Smooth muscle cell (in vitro differentiated cells): Measurements from ENCODE around the gene RUNDC3A. TPM values are rescaled to one million over a fixed set of nuclear protein-coding genes. Genes with fewer than 3 reads are reported as not detected.
"Not testable (repeated sequence)": the region's sequence is repeated elsewhere in the genome, so short reads cannot be mapped to it uniquely, and the experiment has no call there.

ENCODE experiments used
- DNase-seq: peaks from one replicate; lab custom pipeline; 2025; ENCODE audit not compliant: unreplicated experiment; lab: John Stamatoyannopoulos, UW
- H2AFZ ChIP-seq: fragments of 200-600 bp; sonication (generic); 2 replicates; pipeline ENCODE4 v1.6.0; 2016; ENCODE audit warnings: antibody characterized with exemption, low read depth, mild to moderate bottlenecking
- H3F3A ChIP-seq: fragments of 200-600 bp; sonication (generic); 2 replicates; pipeline ENCODE4 v1.6.0; 2017; ENCODE audit warnings: antibody characterized with exemption, low read depth
- H3K27ac ChIP-seq: fragments of 200-600 bp; sonication (generic); 2 replicates; pipeline ENCODE4 v1.5.1; 2016; ENCODE audit warnings: low read depth, mild to moderate bottlenecking
- H3K27me3 ChIP-seq: fragments of 200-600 bp; sonication (generic); 2 replicates; pipeline ENCODE4 v1.6.1; 2016; ENCODE audit warnings: low read depth, mild to moderate bottlenecking
- H3K36me3 ChIP-seq: fragments of 200-600 bp; sonication (generic); 2 replicates; pipeline ENCODE4 v1.5.1; 2016; ENCODE audit warnings: low read depth
- H3K4me1 ChIP-seq: fragments of 200-600 bp; sonication (generic); 2 replicates; pipeline ENCODE4 v1.5.1; 2016; ENCODE audit warnings: low read depth
- H3K4me2 ChIP-seq: fragments of 200-600 bp; sonication (generic); 2 replicates; pipeline ENCODE4 v1.6.0; 2016; ENCODE audit warnings: mild to moderate bottlenecking
- H3K4me3 ChIP-seq: fragments of 200-600 bp; sonication (generic); 2 replicates; pipeline ENCODE4 v1.5.1; 2016; ENCODE audit warnings: mild to moderate bottlenecking
- H3K79me2 ChIP-seq: fragments of 200-600 bp; sonication (generic); 2 replicates; pipeline ENCODE4 v1.6.0; 2016; ENCODE audit warnings: low read depth, mild to moderate bottlenecking
- H3K9ac ChIP-seq: fragments of 200-600 bp; sonication (generic); 2 replicates; pipeline ENCODE4 v1.6.0; 2016; ENCODE audit warnings: low read depth
- H3K9me3 ChIP-seq: fragments of 200-600 bp; sonication (generic); replicated peaks from 2 replicates; pipeline ENCODE4 v1.5.1; 2016; ENCODE audit warnings: low read depth
- H4K20me1 ChIP-seq: fragments of 200-600 bp; sonication (generic); 2 replicates; pipeline ENCODE4 v1.6.0; 2016; ENCODE audit warnings: low read depth
- CTCF ChIP-seq: fragments of 200-600 bp; sonication (generic); IDR thresholded peaks from 2 replicates; pipeline ENCODE4 v1.5.1; 2017; ENCODE audit warnings: borderline replicate concordance, mild to moderate bottlenecking, antibody characterized with exemption; ENCODE audit not compliant: insufficient read depth, poor library complexity, severe bottlenecking
- WGBS: methylation state at CpG from one replicate; pipeline ENCODE4 v1.1.7; 2016; ENCODE audit warnings: low lambda C conversion rate; 5-methylcytosine and 5-hydroxymethylcytosine counted together
- polyA plus RNA-seq: library from polyadenylated mRNA; unstranded; fragments of >200 nt; fragmentation: Nextera tagmentation; extraction: Ambion mirVana; gene quantifications from 2 replicates; pipeline ENCODE4 v1.2.1, GENCODE V29; 2016
- total RNA-seq: library from RNA; depleted of rRNA; stranded (reverse); fragments of >200 nt; gene quantifications from 2 replicates; pipeline ENCODE4 v1.2.3, GENCODE V29; 2014

The RUNDC3A gene
- total and polyA plus RNA-seq, 2 experiments from 2014 or later, result 0.21 to 0.36 TPM

GRCh38 chr17:44326861-44327444, 18.6 kb downstream of the RUNDC3A start:
- H4K20me1 ChIP-seq, result peaks cover 6% of the 10 kb centered on the region
- H2AFZ ChIP-seq, result no peak overlapping the region
- no peak overlapping the region for H3K9ac ChIP-seq
- no peaks in the 10 kb centered on the region for H3K36me3 ChIP-seq
- H3K27ac ChIP-seq, result no peak overlapping the region
- no peaks in the 10 kb centered on the region for H3K27me3 ChIP-seq
- H3K4me2 ChIP-seq, result peak overlapping the region; percentile 50
- no peak for TF ChIP-seq CTCF
- no peaks in the 10 kb centered on the region for H3K9me3 ChIP-seq
- DNase-seq, result peak; percentile 76
- WGBS, result 39% methylated on average over 27 of the region's 31 CpGs
- H3F3A ChIP-seq, result peaks cover 3% of the 10 kb centered on the region
- peaks cover 12% of the 10 kb centered on the region for H3K4me1 ChIP-seq
- no peak overlapping the region for H3K4me3 ChIP-seq
- peaks cover 16% of the 10 kb centered on the region for H3K79me2 ChIP-seq

DNA sequence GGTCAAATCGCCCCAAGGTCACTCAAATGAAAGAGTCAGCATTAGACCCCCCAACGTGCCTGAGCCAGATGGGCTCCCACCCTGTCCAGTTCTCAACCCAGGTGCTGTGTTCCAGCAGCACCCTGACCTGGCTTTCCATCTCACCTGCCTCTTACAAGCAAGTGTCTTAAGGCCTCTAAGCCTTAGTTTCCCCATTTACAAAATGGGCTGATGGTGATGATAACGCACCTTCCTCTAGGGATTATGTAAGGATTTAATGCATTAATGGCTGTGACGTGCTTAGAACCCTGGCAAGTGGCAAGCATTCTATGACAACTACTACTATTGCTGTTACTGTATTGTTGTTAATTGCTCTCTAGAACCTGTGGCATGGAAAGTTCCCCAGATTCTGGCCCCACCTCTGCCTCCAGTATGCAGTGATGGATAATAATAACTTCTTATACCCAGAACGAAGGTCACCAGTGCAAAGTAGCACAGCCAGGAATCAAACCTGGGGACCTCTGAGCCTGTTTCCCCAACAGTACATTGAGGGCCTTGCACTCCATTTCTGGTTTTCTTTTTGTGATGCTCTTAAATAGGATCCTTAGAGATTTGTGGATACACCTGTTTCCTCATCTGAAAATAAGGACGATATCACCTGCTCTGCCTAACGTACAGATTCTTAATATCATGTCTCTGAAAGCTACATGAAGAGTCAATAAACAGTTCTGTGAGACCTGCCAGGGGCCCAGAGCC, 19.5 kb downstream of the RUNDC3A start:
- Histone ChIP-seq H3K4me2 (no peak overlapping the region), H3K9me3 (no peaks in the 10 kb centered on the region), H3K9ac (no peak overlapping the region), H3K4me3 (no peak overlapping the region), H3F3A (peaks cover 3% of the 10 kb centered on the region), H3K36me3 (no peaks in the 10 kb centered on the region), H3K4me1 (peaks cover 12% of the 10 kb centered on the region), H4K20me1 (peaks cover 6% of the 10 kb centered on the region), H3K79me2 (peaks cover 14% of the 10 kb centered on the region), H3K27me3 (no peaks in the 10 kb centered on the region), H2AFZ (no peak overlapping the region), H3K27ac (no peak overlapping the region)
- DNase-seq, result no peak
- WGBS, result 90% methylated on average over 7 of the region's 7 CpGs
- TF ChIP-seq CTCF, result no peak

GRCh38 chr17:44329516-44329915, 21.1 kb downstream of the RUNDC3A start:
- not testable (repeated sequence) for H3K79me2 ChIP-seq, H3K9me3 ChIP-seq, DNase-seq, H2AFZ ChIP-seq, H3K4me3 ChIP-seq, H3K4me1 ChIP-seq, H4K20me1 ChIP-seq, H3K9ac ChIP-seq, H3K36me3 ChIP-seq, H3K27ac ChIP-seq, H3K4me2 ChIP-seq, H3F3A ChIP-seq, H3K27me3 ChIP-seq
- 92% methylated on average over 7 of the region's 7 CpGs for WGBS

DNA sequence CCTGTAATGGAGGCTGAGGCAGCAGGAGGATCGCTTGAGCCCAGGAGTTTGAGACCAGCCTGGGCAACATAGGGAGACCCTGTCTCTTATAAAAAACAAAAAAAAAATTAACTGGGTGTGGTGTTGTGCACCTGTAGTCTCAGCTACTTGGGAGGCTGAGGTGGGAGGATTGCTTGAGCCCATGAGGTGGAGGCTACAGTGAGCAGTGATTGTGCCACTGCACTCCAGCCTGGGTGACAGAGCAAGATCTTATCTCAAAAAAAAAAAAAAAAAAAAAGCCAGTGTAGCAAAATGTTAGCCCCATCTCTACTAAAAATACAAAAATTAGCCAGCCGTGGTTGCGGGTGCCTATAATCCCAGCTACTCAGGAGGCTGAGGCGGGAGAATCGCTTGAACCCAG, 21.9 kb downstream of the RUNDC3A start:
- not testable (repeated sequence) for H3K9me3 ChIP-seq, H3K4me3 ChIP-seq, H3F3A ChIP-seq, H2AFZ ChIP-seq, H3K27me3 ChIP-seq, H3K79me2 ChIP-seq, H3K36me3 ChIP-seq, H3K4me2 ChIP-seq, H4K20me1 ChIP-seq, H3K9ac ChIP-seq, H3K4me1 ChIP-seq, H3K27ac ChIP-seq, DNase-seq
- 96% methylated on average over 5 of the region's 5 CpGs for WGBS
